Trophoblast cell (in vitro differentiated cells and primary cell): Measurements from ENCODE around the gene ORMDL2.

Experiments
- DNase-seq, 2 donors: peaks; one replicate each; pipeline ENCODE4 v3.0.0-alpha.2; 2016
- H2AFZ ChIP-seq: 2 replicates; pipeline ENCODE4 v1.6.1; 2013; ENCODE audit warnings: low read length, moderate library complexity, mild to moderate bottlenecking; ENCODE audit not compliant: insufficient read depth, poor library complexity
- H2AK5ac ChIP-seq: 2 replicates; pipeline ENCODE4 v1.6.1; 2013; ENCODE audit warnings: mild to moderate bottlenecking, low read length
- H2BK120ac ChIP-seq: 2 replicates; pipeline ENCODE4 v1.6.1; 2013; ENCODE audit warnings: low read length, mild to moderate bottlenecking, moderate library complexity; ENCODE audit not compliant: insufficient read depth, poor library complexity
- H2BK12ac ChIP-seq: 2 replicates; pipeline ENCODE4 v1.6.1; 2013; ENCODE audit warnings: mild to moderate bottlenecking, low read length, moderate library complexity
- H2BK5ac ChIP-seq: 2 replicates; pipeline ENCODE4 v1.6.1; 2013; ENCODE audit warnings: low read length, low read depth, moderate library complexity, mild to moderate bottlenecking; ENCODE audit not compliant: poor library complexity
- H3K14ac ChIP-seq: 2 replicates; pipeline ENCODE4 v1.6.1; 2013; ENCODE audit warnings: mild to moderate bottlenecking, low read length
- H3K18ac ChIP-seq: 2 replicates; pipeline ENCODE4 v1.6.1; 2013; ENCODE audit warnings: mild to moderate bottlenecking, low read length
- H3K23ac ChIP-seq: 2 replicates; pipeline ENCODE4 v1.6.1; 2013; ENCODE audit warnings: low read length
- H3K27ac ChIP-seq: 2 replicates; pipeline ENCODE4 v1.5.1; 2013; ENCODE audit warnings: low read depth, mild to moderate bottlenecking, inconsistent platforms, low read length, moderate library complexity
- H3K27me3 ChIP-seq: 2 replicates; pipeline ENCODE4 v1.6.1; 2013; ENCODE audit warnings: inconsistent platforms, mild to moderate bottlenecking, low read length, moderate library complexity; ENCODE audit not compliant: insufficient read depth
- H3K36me3 ChIP-seq, 2 experiments: 1 replicate in 1 of 2; 2 replicates in 1 of 2; pipeline ENCODE4 v1.6.1; 2013; ENCODE audit warnings: low read length in 2 of 2, mild to moderate bottlenecking in 2 of 2, moderate library complexity in 1 of 2; ENCODE audit not compliant: insufficient read depth in 2 of 2, control insufficient read depth in 1 of 2
- H3K4ac ChIP-seq: 2 replicates; pipeline ENCODE4 v1.6.1; 2013; ENCODE audit warnings: low read depth, mild to moderate bottlenecking, low read length, moderate library complexity
- H3K4me1 ChIP-seq, 2 experiments: 1 replicate in 1 of 2; 2 replicates in 1 of 2; pipeline ENCODE4 v1.6.1; 2013; ENCODE audit warnings: low read length in 2 of 2, mild to moderate bottlenecking in 2 of 2, moderate library complexity in 1 of 2; ENCODE audit not compliant: insufficient read depth in 2 of 2, control insufficient read depth in 1 of 2
- H3K4me2 ChIP-seq: 2 replicates; pipeline ENCODE4 v1.6.1; 2013; ENCODE audit warnings: inconsistent platforms, mild to moderate bottlenecking, low read length, moderate library complexity
- H3K4me3 ChIP-seq: 2 replicates; pipeline ENCODE4 v1.5.1; 2013; ENCODE audit warnings: mild to moderate bottlenecking, low read depth, low read length, inconsistent platforms
- H3K79me1 ChIP-seq: one replicate; pipeline ENCODE4 v1.6.1; 2013; ENCODE audit warnings: low read length
- H3K79me2 ChIP-seq: 2 replicates; pipeline ENCODE4 v1.6.1; 2013; ENCODE audit warnings: low read length, mild to moderate bottlenecking; ENCODE audit not compliant: control insufficient read depth, insufficient read depth, poor library complexity
- H3K9ac ChIP-seq: 2 replicates; pipeline ENCODE4 v1.6.1; 2013; ENCODE audit warnings: mild to moderate bottlenecking, low read length
- H3K9me3 ChIP-seq: 2 replicates; pipeline ENCODE4 v1.6.1; 2013; ENCODE audit warnings: low read depth, mild to moderate bottlenecking, control low read depth, inconsistent platforms, low read length; ENCODE audit not compliant: insufficient read depth
- H4K12ac ChIP-seq: 2 replicates; pipeline ENCODE4 v1.6.1; 2013; ENCODE audit warnings: low read depth, mild to moderate bottlenecking, low read length, moderate library complexity
- H4K8ac ChIP-seq: 2 replicates; pipeline ENCODE4 v1.6.1; 2013; ENCODE audit warnings: low read depth, mild to moderate bottlenecking, low read length, moderate library complexity
- H4K91ac ChIP-seq: one replicate; pipeline ENCODE4 v1.6.1; 2013; ENCODE audit warnings: low read depth, mild to moderate bottlenecking, low read length, moderate library complexity
- WGBS: extraction: QIAGEN DNeasy Blood & Tissue Kit; methylation state at CpG from one replicate; pipeline ENCODE4 v1.1.7; 2013; ENCODE audit warnings: missing lambda C conversion rate; ENCODE audit not compliant: insufficient read length, insufficient coverage; ENCODE audit errors: extremely low coverage; 5-methylcytosine and 5-hydroxymethylcytosine counted together

ORMDL2 gene

DNA sequence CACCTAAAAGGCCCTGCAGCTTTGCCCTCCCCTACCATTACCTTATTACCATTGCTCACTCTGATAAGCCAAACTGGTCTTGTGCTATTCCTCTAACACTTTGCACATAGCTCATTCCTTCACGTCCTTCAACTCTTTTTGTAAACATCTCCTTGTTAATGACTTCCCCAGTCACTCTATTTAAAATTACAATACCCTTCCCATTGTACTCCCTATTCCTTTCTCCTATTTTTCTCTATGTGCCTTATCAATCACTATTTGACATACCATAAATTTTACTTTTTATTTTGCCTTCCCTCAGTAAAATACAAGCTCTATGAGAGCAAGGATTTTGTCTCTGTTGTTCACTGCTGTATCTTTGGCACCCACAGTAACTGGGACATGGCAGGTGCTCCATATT is 5.8 kb upstream of the ORMDL2 start:
- no peak overlapping the region for H4K12ac ChIP-seq
- WGBS = no CpG with 5 or more reads among the region's 1 CpG

DNA sequence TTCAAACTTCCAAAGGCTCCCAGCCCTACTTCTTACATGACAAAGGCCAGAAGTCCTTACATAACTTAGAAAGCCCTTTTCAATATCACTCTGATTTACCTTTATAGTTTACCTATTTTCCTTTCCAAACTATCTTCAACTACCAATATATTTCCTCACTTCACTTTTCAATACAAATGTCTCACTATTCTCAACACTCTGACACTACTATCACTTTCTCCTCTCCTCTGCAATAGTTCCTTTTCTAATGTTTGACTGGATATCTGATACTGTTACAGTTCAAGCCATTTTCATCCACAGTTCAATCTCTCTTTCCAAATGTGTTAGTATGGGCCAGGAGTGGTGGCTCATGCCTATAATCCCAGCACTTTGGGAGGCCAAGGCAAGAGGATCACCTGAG is 3.6 kb upstream of the ORMDL2 start:
- no peaks in the 10 kb centered on the region for H3K27me3 ChIP-seq
- H3K4ac ChIP-seq = peak overlapping the region; percentile 39
- H3K27ac ChIP-seq = no peak overlapping the region
- peaks cover 29% of the 10 kb centered on the region for H3K79me2 ChIP-seq
- no peak overlapping the region for H3K4me3 ChIP-seq
- no peak overlapping the region for H4K91ac ChIP-seq
- no peak overlapping the region for H3K4me2 ChIP-seq
- peaks cover 6% of the 10 kb centered on the region for H3K79me1 ChIP-seq
- H3K9me3 ChIP-seq = no peaks in the 10 kb centered on the region
- peaks cover 18 to 21% of the 10 kb centered on the region in 2 experiments for H3K36me3 ChIP-seq
- no peak overlapping the region for H2AFZ ChIP-seq
- H3K18ac ChIP-seq = no peak overlapping the region
- H3K23ac ChIP-seq = no peak overlapping the region
- H2BK12ac ChIP-seq = no peak overlapping the region
- H3K9ac ChIP-seq = no peak overlapping the region
- no peak overlapping the region for H2BK120ac ChIP-seq
- H3K4me1 ChIP-seq = peaks cover 2 to 7% of the 10 kb centered on the region in 2 experiments
- no peak overlapping the region for H3K14ac ChIP-seq
- H4K8ac ChIP-seq = no peak overlapping the region
- H4K12ac ChIP-seq = no peak overlapping the region
- no peak overlapping the region for H2AK5ac ChIP-seq
- no peak overlapping the region for H2BK5ac ChIP-seq
- DNase-seq = no peak

More for the DNA sequence above, 5.8 kb upstream of the ORMDL2 start:
- H4K8ac ChIP-seq = no peak overlapping the region
- no peak overlapping the region for H2BK5ac ChIP-seq
- no peak overlapping the region for H3K9ac ChIP-seq
- no peak overlapping the region for H3K18ac ChIP-seq
- peak in 1 of 2 donors; percentile 39 for DNase-seq
- no peak overlapping the region for H2AFZ ChIP-seq
- H3K27ac ChIP-seq = no peak overlapping the region
- H2AK5ac ChIP-seq = no peak overlapping the region
- H3K9me3 ChIP-seq = no peaks in the 10 kb centered on the region
- H3K79me1 ChIP-seq = no peaks in the 10 kb centered on the region
- no peaks in the 10 kb centered on the region for H3K27me3 ChIP-seq
- H4K91ac ChIP-seq = no peak overlapping the region
- H3K4me2 ChIP-seq = no peak overlapping the region
- H3K79me2 ChIP-seq = peaks cover 24% of the 10 kb centered on the region
- no peak overlapping the region for H3K14ac ChIP-seq
- peaks cover 0 to 5% of the 10 kb centered on the region in 2 experiments for H3K4me1 ChIP-seq
- H3K4me3 ChIP-seq = no peak overlapping the region
- no peak overlapping the region for H3K23ac ChIP-seq
- peaks cover 27 to 28% of the 10 kb centered on the region in 2 experiments for H3K36me3 ChIP-seq
- no peak overlapping the region for H2BK12ac ChIP-seq
- peak overlapping the region; percentile 64 for H3K4ac ChIP-seq
- H2BK120ac ChIP-seq = no peak overlapping the region

DNA sequence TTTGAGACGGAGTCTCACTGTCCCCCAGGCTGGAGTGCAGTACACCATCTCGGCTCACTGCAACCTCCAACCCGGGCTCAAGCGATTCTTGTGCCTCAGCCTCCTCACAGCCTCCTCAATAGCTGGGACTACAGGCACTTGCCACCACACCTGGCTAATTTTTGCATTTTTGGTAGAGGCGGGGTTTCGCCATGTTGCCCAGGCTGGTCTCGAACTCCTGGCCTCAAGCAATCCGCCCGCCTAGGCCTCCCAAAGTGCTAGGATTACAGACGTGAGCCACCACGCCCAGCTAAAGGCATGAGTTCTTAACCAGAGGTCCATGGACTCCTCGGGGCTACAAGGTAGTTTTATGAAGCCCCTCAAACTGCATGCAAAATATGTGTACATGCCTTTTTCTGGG is 2.4 kb upstream of the ORMDL2 start:
- Histone ChIP-seq H3K27me3 (no peaks in the 10 kb centered on the region), H3K4me1 (peaks cover 2 to 7% of the 10 kb centered on the region in 2 experiments), H4K8ac (no peak overlapping the region), H3K27ac (no peak overlapping the region), H3K4me2 (no peak overlapping the region), H4K12ac (no peak overlapping the region), H2BK5ac (no peak overlapping the region), H3K9me3 (no peaks in the 10 kb centered on the region), H3K79me1 (peaks cover 6% of the 10 kb centered on the region), H3K4ac (peak overlapping the region; percentile 53), H3K14ac (no peak overlapping the region), H3K18ac (no peak overlapping the region), H3K9ac (no peak overlapping the region), H2BK12ac (no peak overlapping the region), H3K23ac (no peak overlapping the region), H2BK120ac (no peak overlapping the region), H2AK5ac (no peak overlapping the region), H4K91ac (no peak overlapping the region), H3K4me3 (no peak overlapping the region), H3K36me3 (peaks cover 18 to 26% of the 10 kb centered on the region in 2 experiments), H3K79me2 (peaks cover 26% of the 10 kb centered on the region), H2AFZ (no peak overlapping the region)
- no CpG with 5 or more reads among the region's 12 CpGs for WGBS
- DNase-seq = no peak

GRCh38 chr12:55816881-55817344 is 928 bp upstream of the ORMDL2 start:
- H2BK5ac ChIP-seq = peak overlapping the region; percentile 78
- peak overlapping the region; percentile 75 for H3K14ac ChIP-seq
- peak overlapping the region; percentile 55 for H3K18ac ChIP-seq
- H4K91ac ChIP-seq = peak overlapping the region; percentile 91
- peaks cover 23% of the 10 kb centered on the region for H3K79me2 ChIP-seq
- H3K27me3 ChIP-seq = no peaks in the 10 kb centered on the region
- peak overlapping the region; percentile 81 for H3K4me2 ChIP-seq
- peak overlapping the region; percentile 12 for H2AFZ ChIP-seq
- peaks cover 6% of the 10 kb centered on the region for H3K79me1 ChIP-seq
- peak overlapping the region; percentile 94 for H3K9ac ChIP-seq
- peaks cover 2 to 7% of the 10 kb centered on the region in 2 experiments for H3K4me1 ChIP-seq
- H4K8ac ChIP-seq = peak overlapping the region; percentile 89
- WGBS = no CpG with 5 or more reads among the region's 14 CpGs
- no peaks in the 10 kb centered on the region for H3K9me3 ChIP-seq
- no peak for DNase-seq
- H4K12ac ChIP-seq = peak overlapping the region; percentile 72
- H2AK5ac ChIP-seq = peak overlapping the region; percentile 3
- H2BK12ac ChIP-seq = no peak overlapping the region
- no peak overlapping the region for H3K23ac ChIP-seq
- H3K27ac ChIP-seq = peak overlapping the region; percentile 65
- H3K4me3 ChIP-seq = peak overlapping the region; percentile 94
- H3K4ac ChIP-seq = peak overlapping the region; percentile 87
- peaks cover 22 to 30% of the 10 kb centered on the region in 2 experiments for H3K36me3 ChIP-seq
- H2BK120ac ChIP-seq = peak overlapping the region; percentile 77
